ENCODE measurements around the gene CMTM6.

CMTM6 gene

GRCh38 chr3:32502118-32502945 is at the start of gene CMTM6:
TSS of gene CMTM6 (minus strand) at chr3:32502852. CDS start at chr3:32502745, 107 bp downstream.
- peak; percentile 88 for ATAC-seq (ENCODE audit: low read depth)
- DNase-seq (ENCODE audit: low spot score) = peak; percentile 79
- H3K27me3 ChIP-seq (ENCODE audit: insufficient read depth, poor library complexity, severe bottlenecking) = no peaks in the 10 kb centered on the region
- H3K9me3 ChIP-seq (ENCODE audit: severe bottlenecking) = no peaks in the 10 kb centered on the region
- no peaks in the 10 kb centered on the region for H3K4me1 ChIP-seq (ENCODE audit: insufficient read depth, poor library complexity, severe bottlenecking)
- H3K36me3 ChIP-seq (ENCODE audit: low read depth) = no peaks in the 10 kb centered on the region
- TF ChIP-seq CTCF (IDR thresholded peaks at IDR 0.05; ENCODE audit: poor library complexity, severe bottlenecking) = no peak
- peak within 1 kb of the TSS; percentile 59 for H3K27ac ChIP-seq (ENCODE audit: poor library complexity, severe bottlenecking)
- H3K4me3 ChIP-seq (ENCODE audit: severe bottlenecking) = peak within 1 kb of the TSS; percentile 71

GRCh38 chr3:32552013-32552412 is 49.4 kb upstream of the CMTM6 start:
- ATAC-seq (ENCODE audit: low read depth) = no peak
- no peak for DNase-seq (ENCODE audit: low spot score)
- Histone ChIP-seq H3K9me3 (ENCODE audit: severe bottlenecking) (no peaks in the 10 kb centered on the region), H3K4me1 (ENCODE audit: insufficient read depth, poor library complexity, severe bottlenecking) (no peaks in the 10 kb centered on the region), H3K4me3 (ENCODE audit: severe bottlenecking) (no peak overlapping the region), H3K27ac (ENCODE audit: poor library complexity, severe bottlenecking) (no peak overlapping the region), H3K36me3 (ENCODE audit: low read depth) (no peaks in the 10 kb centered on the region; the same call in 1 of the 2 replicates), H3K27me3 (ENCODE audit: insufficient read depth, poor library complexity, severe bottlenecking) (no peaks in the 10 kb centered on the region)
- TF ChIP-seq CTCF (IDR thresholded peaks at IDR 0.05; ENCODE audit: poor library complexity, severe bottlenecking) = no peak

GRCh38 chr3:32551496-32551895 is 48.8 kb upstream of the CMTM6 start:
- Histone ChIP-seq H3K27ac (ENCODE audit: poor library complexity, severe bottlenecking) (no peak overlapping the region), H3K36me3 (ENCODE audit: low read depth) (no peaks in the 10 kb centered on the region; the same call in 1 of the 2 replicates), H3K4me3 (ENCODE audit: severe bottlenecking) (no peak overlapping the region), H3K9me3 (ENCODE audit: severe bottlenecking) (no peaks in the 10 kb centered on the region), H3K4me1 (ENCODE audit: insufficient read depth, poor library complexity, severe bottlenecking) (no peaks in the 10 kb centered on the region), H3K27me3 (ENCODE audit: insufficient read depth, poor library complexity, severe bottlenecking) (no peaks in the 10 kb centered on the region)
- TF ChIP-seq CTCF (IDR thresholded peaks at IDR 0.05; ENCODE audit: poor library complexity, severe bottlenecking) = no peak
- ATAC-seq (ENCODE audit: low read depth) (no peak), DNase-seq (ENCODE audit: low spot score) (no peak)

- Histone ChIP-seq H3K4me3 (ENCODE audit: severe bottlenecking) (no peak overlapping the region), H3K27me3 (ENCODE audit: insufficient read depth, poor library complexity, severe bottlenecking) (no peaks in the 10 kb centered on the region)
These were observed 48.4 kb upstream of the CMTM6 start for GRCh38 chr3:32551087-32551486.

More at GRCh38 chr3:32551087-32551486, 48.4 kb upstream of the CMTM6 start:
- H3K36me3 ChIP-seq (ENCODE audit: low read depth) = no peaks in the 10 kb centered on the region; the same call in 1 of the 2 replicates
- ATAC-seq (ENCODE audit: low read depth) (no peak), DNase-seq (ENCODE audit: low spot score) (no peak)
- H3K9me3 ChIP-seq (ENCODE audit: severe bottlenecking) = no peaks in the 10 kb centered on the region
- no peaks in the 10 kb centered on the region for H3K4me1 ChIP-seq (ENCODE audit: insufficient read depth, poor library complexity, severe bottlenecking)
- no peak for TF ChIP-seq CTCF (IDR thresholded peaks at IDR 0.05; ENCODE audit: poor library complexity, severe bottlenecking)
- no peak overlapping the region for H3K27ac ChIP-seq (ENCODE audit: poor library complexity, severe bottlenecking)

All from RWPE2 (cell line).